Liver (tissue), 9 donors: ENCODE results near the gene CDH4. TPM values are rescaled to one million over a fixed set of nuclear protein-coding genes. Genes with fewer than 3 reads are reported as not detected.

Experiments used
- DNase-seq: peaks from one replicate; pipeline ENCODE4 v3.0.0-alpha.2; 2017; ENCODE audit warnings: low spot score
- H3K27ac ChIP-seq, 2 donors: one replicate each; pipeline ENCODE4 v1.7.0; 2013; ENCODE audit warnings: inconsistent platforms in 2 of 2, low read length in 2 of 2, control low read depth in 1 of 2, low read depth in 1 of 2, mild to moderate bottlenecking in 1 of 2
- H3K27me3 ChIP-seq, 4 donors: one replicate each; pipeline versions ENCODE4 v1.6.1 to v1.7.0; 2013; ENCODE audit warnings: low read length in 3 of 4, inconsistent platforms in 1 of 4, mild to moderate bottlenecking in 1 of 4, moderate library complexity in 1 of 4; ENCODE audit not compliant: control insufficient read depth in 4 of 4, insufficient read depth in 4 of 4
- H3K36me3 ChIP-seq, 4 donors: one replicate each; pipeline versions ENCODE4 v1.6.1 to v1.7.0; 2013; ENCODE audit warnings: low read length in 3 of 4, mild to moderate bottlenecking in 3 of 4, low read depth in 1 of 4, moderate library complexity in 1 of 4; ENCODE audit not compliant: control insufficient read depth in 4 of 4, insufficient read depth in 3 of 4
- H3K4me1 ChIP-seq, 4 donors: one replicate each; pipeline versions ENCODE4 v1.6.1 to v1.7.0; 2013; ENCODE audit warnings: low read length in 3 of 4, mild to moderate bottlenecking in 3 of 4, moderate library complexity in 1 of 4; ENCODE audit not compliant: control insufficient read depth in 4 of 4, insufficient read depth in 4 of 4
- H3K4me3 ChIP-seq, 3 donors: one replicate each; pipeline versions ENCODE4 v1.6.1 to v1.7.0; 2013; ENCODE audit warnings: low read length in 3 of 3, control low read depth in 1 of 3, low read depth in 1 of 3, mild to moderate bottlenecking in 1 of 3
- H3K9ac ChIP-seq, 2 donors: one replicate each; pipeline ENCODE4 v1.7.0; 2013; ENCODE audit warnings: low read length in 2 of 2, mild to moderate bottlenecking in 2 of 2, moderate library complexity in 2 of 2, control low read depth in 1 of 2, low read depth in 1 of 2
- H3K9me3 ChIP-seq, 4 donors: one replicate each; pipeline versions ENCODE4 v1.6.1 to v1.7.0; 2013; ENCODE audit warnings: low read length in 3 of 4; ENCODE audit not compliant: control insufficient read depth in 4 of 4
- ATF3 ChIP-seq: IDR thresholded peaks from 2 replicates; pipeline ENCODE4 v1.6.1; 2016; ENCODE audit warnings: antibody characterized with exemption
- EGR1 ChIP-seq, 2 donors: IDR thresholded peaks; 2 replicates each; pipeline ENCODE4 v1.6.1; 2016 to 2018; ENCODE audit warnings: antibody characterized with exemption in 2 of 2, low read depth in 2 of 2
- FOXA2 ChIP-seq: IDR thresholded peaks from 2 replicates; pipeline ENCODE4 v1.6.1; 2016; ENCODE audit warnings: antibody characterized with exemption
- GABPA ChIP-seq, 2 donors: IDR thresholded peaks in 1 of 2; conservative IDR thresholded peaks in 1 of 2; 2 replicates each; pipeline ENCODE4 v1.6.1; 2016; ENCODE audit warnings: antibody characterized with exemption in 2 of 2, mild to moderate bottlenecking in 1 of 2, moderate library complexity in 1 of 2
- HNF4A ChIP-seq, 2 donors: conservative IDR thresholded peaks; 2 replicates each; pipeline ENCODE4 v1.6.1; 2016; ENCODE audit warnings: antibody characterized with exemption in 2 of 2, mild to moderate bottlenecking in 2 of 2
- HNF4G ChIP-seq: IDR thresholded peaks from 2 replicates; pipeline ENCODE4 v1.6.1; 2016; ENCODE audit warnings: antibody characterized with exemption
- JUND ChIP-seq, 2 donors: IDR thresholded peaks; 2 replicates each; pipeline ENCODE4 v1.6.1; 2016; ENCODE audit warnings: antibody characterized with exemption in 2 of 2
- MAX ChIP-seq: IDR thresholded peaks from 2 replicates; pipeline ENCODE4 v1.6.1; 2016; ENCODE audit warnings: antibody characterized with exemption
- NR2F2 ChIP-seq: IDR thresholded peaks from 2 replicates; pipeline ENCODE4 v1.6.1; 2016; ENCODE audit warnings: antibody characterized with exemption
- REST ChIP-seq: IDR thresholded peaks from 2 replicates; pipeline ENCODE4 v1.6.1; 2016; ENCODE audit warnings: antibody characterized with exemption, mild to moderate bottlenecking
- RXRA ChIP-seq, 2 donors: IDR thresholded peaks; 2 replicates each; pipeline ENCODE4 v1.6.1; 2017 to 2018; ENCODE audit warnings: antibody characterized with exemption in 2 of 2, mild to moderate bottlenecking in 1 of 2
- SP1 ChIP-seq: IDR thresholded peaks from 2 replicates; pipeline ENCODE4 v1.6.1; 2018; ENCODE audit warnings: antibody characterized with exemption, mild to moderate bottlenecking
- YY1 ChIP-seq: IDR thresholded peaks from 2 replicates; pipeline ENCODE4 v1.6.1; 2016; ENCODE audit warnings: antibody characterized with exemption, mild to moderate bottlenecking
- ZBTB33 ChIP-seq: IDR thresholded peaks from 2 replicates; pipeline ENCODE4 v1.6.1; 2016; ENCODE audit warnings: antibody characterized with exemption
- WGBS: extraction: QIAGEN DNeasy Blood & Tissue Kit; methylation state at CpG from one replicate; pipeline ENCODE4 v1.1.7; 2013; 5-methylcytosine and 5-hydroxymethylcytosine counted together
- polyA plus RNA-seq, 2 donors: library from polyadenylated mRNA; stranded (reverse) in 1 of 2; unstranded in 1 of 2; fragments of 200-250 nt in 1 of 2; fragments of >200 nt in 1 of 2; fragmentation: Nextera tagmentation in 1 of 2; extraction: Ambion mirVana in 1 of 2; gene quantifications; one replicate each; pipeline versions ENCODE4 v1.2.1 to v1.2.3, GENCODE V29; 2013 to 2015
- total RNA-seq, 2 donors: library from RNA; depleted of rRNA; stranded (reverse); fragments of >200 nt; gene quantifications; one replicate each; pipeline ENCODE4 v1.2.3, GENCODE V29; 2014
- donor health status: healthy.
- donor health status: healthy.
- donor health status: healthy.
- donor health status: healthy.
- donor health status: healthy.

CDH4 gene
- total and polyA plus RNA-seq, 4 donors, result 0.03 to 0.25 (median 0.19) TPM; not detected in 1

GRCh38 chr20:61779176-61779965, 527.3 kb downstream of the CDH4 start:
- no peak for DNase-seq
- peaks cover 0 to 3% (median 0%) of the 10 kb centered on the region in 4 donors for H3K27me3 ChIP-seq
- WGBS, result 81% methylated on average over 27 of the region's 27 CpGs
- H3K4me3 ChIP-seq, result no peak overlapping the region
- no peaks in the 10 kb centered on the region for H3K36me3 ChIP-seq
- no peak overlapping the region for H3K27ac ChIP-seq
- H3K4me1 ChIP-seq, result no peaks in the 10 kb centered on the region
- TF ChIP-seq HNF4A (conservative IDR thresholded peaks at IDR 0.05), result no peak
- no peak for TF ChIP-seq SP1
- TF ChIP-seq EGR1 (IDR thresholded peaks at IDR 0.05; ENCODE audit: low read depth in 2 of 2), result no peak
- no peak for TF ChIP-seq NR2F2
- no peak for TF ChIP-seq GABPA (IDR thresholded peaks at IDR 0.05 in 1 of 2, conservative IDR thresholded peaks at IDR 0.05 in 1 of 2)
- no peak for TF ChIP-seq MAX
- no peak overlapping the region for H3K9ac ChIP-seq
- H3K9me3 ChIP-seq, result peaks cover 0 to 4% (median 3%) of the 10 kb centered on the region in 4 donors

GRCh38 chr20:61780066-61780465, 528.0 kb downstream of the CDH4 start:
- no peak overlapping the region for H3K27ac ChIP-seq
- H3K9me3 ChIP-seq, result peaks cover 0 to 4% (median 3%) of the 10 kb centered on the region in 4 donors
- 82% methylated on average over 7 of the region's 7 CpGs for WGBS
- TF ChIP-seq YY1 (no peak), HNF4G (no peak), GABPA (IDR thresholded peaks at IDR 0.05 in 1 of 2, conservative IDR thresholded peaks at IDR 0.05 in 1 of 2) (no peak), MAX (no peak), RXRA (IDR thresholded peaks at IDR 0.05) (no peak), EGR1 (IDR thresholded peaks at IDR 0.05; ENCODE audit: low read depth in 2 of 2) (no peak), JUND (IDR thresholded peaks at IDR 0.05) (no peak), FOXA2 (no peak), ZBTB33 (no peak), REST (no peak), HNF4A (conservative IDR thresholded peaks at IDR 0.05) (no peak), ATF3 (no peak)
- DNase-seq, result no peak
- peaks cover 0 to 3% (median 0%) of the 10 kb centered on the region in 4 donors for H3K27me3 ChIP-seq
- no peak overlapping the region for H3K9ac ChIP-seq
- no peaks in the 10 kb centered on the region for H3K36me3 ChIP-seq
- H3K4me3 ChIP-seq, result no peak overlapping the region
- H3K4me1 ChIP-seq, result no peaks in the 10 kb centered on the region
